BE2C (cell line): ENCODE results near the gene NEGR1.

Experiments used
- DNase-seq: peaks from one replicate; pipeline ENCODE4 v3.0.0-alpha.2; 2020
- H3K27me3 ChIP-seq: fragments of 250-450 bp; sonication (Bioruptor Pico); 2 replicates; pipeline ENCODE4 v1.5.1; 2020; ENCODE audit warnings: mild to moderate bottlenecking
- H3K36me3 ChIP-seq: fragments of 250-450 bp; sonication (Bioruptor Pico); 2 replicates; pipeline ENCODE4 v1.5.1; 2020; ENCODE audit warnings: mild to moderate bottlenecking
- H3K4me1 ChIP-seq: fragments of 250-450 bp; sonication (Bioruptor Pico); 2 replicates; pipeline ENCODE4 v1.5.1; 2020
- H3K4me3 ChIP-seq: 2 replicates; pipeline ENCODE4 v1.5.1; 2011; ENCODE audit warnings: low read depth, low read length
- H3K9me3 ChIP-seq: fragments of 250-450 bp; sonication (Bioruptor Pico); 2 replicates; pipeline ENCODE4 v1.5.1; 2020
- CTCF ChIP-seq: IDR thresholded peaks from 2 replicates; pipeline ENCODE4 v1.5.1; 2012; ENCODE audit warnings: mild to moderate bottlenecking, low read depth, low read length

Gene NEGR1

GRCh38 chr1:71655604-71656003 is 626.7 kb downstream of the NEGR1 start:
- DNase-seq = no peak
- Histone ChIP-seq H3K4me3 (no peak overlapping the region), H3K36me3 (no peaks in the 10 kb centered on the region), H3K9me3 (no peaks in the 10 kb centered on the region), H3K4me1 (no peaks in the 10 kb centered on the region), H3K27me3 (no peaks in the 10 kb centered on the region)
- no peak for TF ChIP-seq CTCF

- H3K4me1 ChIP-seq = no peaks in the 10 kb centered on the region
- H3K9me3 ChIP-seq = no peaks in the 10 kb centered on the region
- H3K36me3 ChIP-seq = no peaks in the 10 kb centered on the region
- TF ChIP-seq CTCF = no peak
- H3K4me3 ChIP-seq = no peak overlapping the region
- H3K27me3 ChIP-seq = no peaks in the 10 kb centered on the region
- no peak for DNase-seq
Measured at GRCh38 chr1:71653952-71654351, 628.4 kb downstream of the NEGR1 start.

GRCh38 chr1:71651214-71651613 is 631.1 kb downstream of the NEGR1 start:
- TF ChIP-seq CTCF = no peak
- no peak for DNase-seq

GRCh38 chr1:71650119-71650518 is 632.2 kb downstream of the NEGR1 start:
- Histone ChIP-seq H3K4me1 (no peaks in the 10 kb centered on the region), H3K4me3 (no peak overlapping the region), H3K9me3 (no peaks in the 10 kb centered on the region), H3K36me3 (no peaks in the 10 kb centered on the region), H3K27me3 (no peaks in the 10 kb centered on the region)
- DNase-seq = no peak
- no peak for TF ChIP-seq CTCF

More at GRCh38 chr1:71651214-71651613, 631.1 kb downstream of the NEGR1 start:
- Histone ChIP-seq H3K9me3 (no peaks in the 10 kb centered on the region), H3K27me3 (no peaks in the 10 kb centered on the region), H3K36me3 (no peaks in the 10 kb centered on the region), H3K4me1 (no peaks in the 10 kb centered on the region), H3K4me3 (no peak overlapping the region)

GRCh38 chr1:71649608-71650007 is 632.7 kb downstream of the NEGR1 start:
- DNase-seq = no peak
- H3K27me3 ChIP-seq = no peaks in the 10 kb centered on the region
- no peaks in the 10 kb centered on the region for H3K36me3 ChIP-seq
- no peaks in the 10 kb centered on the region for H3K9me3 ChIP-seq
- H3K4me1 ChIP-seq = no peaks in the 10 kb centered on the region
- TF ChIP-seq CTCF = no peak
- H3K4me3 ChIP-seq = no peak overlapping the region

GRCh38 chr1:71647513-71648300 is 634.6 kb downstream of the NEGR1 start:
- Histone ChIP-seq H3K27me3 (no peaks in the 10 kb centered on the region), H3K9me3 (no peaks in the 10 kb centered on the region), H3K4me3 (no peak overlapping the region), H3K36me3 (no peaks in the 10 kb centered on the region), H3K4me1 (no peaks in the 10 kb centered on the region)
- TF ChIP-seq CTCF = no peak
- no peak for DNase-seq
